Measurements from ENCODE around the gene COMMD3. TPM values are rescaled to one million over a fixed set of nuclear protein-coding genes. Genes with fewer than 3 reads are reported as not detected.
"Not testable (repeated sequence)": the region's sequence is repeated elsewhere in the genome, so short reads cannot be mapped to it uniquely, and the experiment has no call there.

Gene COMMD3
- total RNA-seq, 1 donor from 2014 or later = 46.8 TPM

- no peak for DNase-seq (ENCODE audit: low spot score)
Measured at GRCh38 chr10:22338185-22338900, 22.2 kb downstream of the COMMD3 start.

GRCh38 chr10:22338931-22339330, 22.7 kb downstream of the COMMD3 start:
- no peak for DNase-seq (ENCODE audit: low spot score)

GRCh38 chr10:22339761-22340328, 23.7 kb downstream of the COMMD3 start:
- no peak for DNase-seq (ENCODE audit: low spot score)

- peak; percentile 91 for DNase-seq (ENCODE audit: low spot score)
Measured at GRCh38 chr10:22340329-22341189, 24.4 kb downstream of the COMMD3 start.

- peak; percentile 90 for DNase-seq (ENCODE audit: low spot score)
Measured at GRCh38 chr10:22341190-22341925, 25.2 kb downstream of the COMMD3 start.

- DNase-seq (ENCODE audit: low spot score) = no peak
Measured at GRCh38 chr10:22341926-22342196, 25.7 kb downstream of the COMMD3 start.

- DNase-seq (ENCODE audit: low spot score) = no peak
Measured at GRCh38 chr10:22342421-22342820, 26.2 kb downstream of the COMMD3 start.

GRCh38 chr10:22343731-22344130, 27.5 kb downstream of the COMMD3 start:
- no peak for DNase-seq (ENCODE audit: low spot score)

GRCh38 chr10:22344249-22344648, 28.1 kb downstream of the COMMD3 start:
- DNase-seq (ENCODE audit: low spot score) = no peak

GRCh38 chr10:22344781-22345300, 28.7 kb downstream of the COMMD3 start:
- DNase-seq (ENCODE audit: low spot score) = no peak

- DNase-seq (ENCODE audit: low spot score) = peak; percentile 91
Measured at GRCh38 chr10:22345301-22346095, 29.3 kb downstream of the COMMD3 start, which contains the start of gene SPAG6. Gene SPAG6, plus strand, starts transcription at chr10:22345496. Its CDS starts 116 bp downstream, at chr10:22345612.

- no peak for DNase-seq (ENCODE audit: low spot score)
Measured at GRCh38 chr10:22346096-22346661, 30.0 kb downstream of the COMMD3 start.

GRCh38 chr10:22349755-22350154, 33.6 kb downstream of the COMMD3 start:
- no peak for DNase-seq (ENCODE audit: low spot score)

- DNase-seq (ENCODE audit: low spot score) = no peak
Measured at GRCh38 chr10:22351131-22351703, 35.0 kb downstream of the COMMD3 start.

- DNase-seq (ENCODE audit: low spot score) = no peak
Measured at GRCh38 chr10:22356324-22356873, 40.2 kb downstream of the COMMD3 start.

GRCh38 chr10:22357770-22358169, 41.6 kb downstream of the COMMD3 start:
- DNase-seq (ENCODE audit: low spot score) = not testable (repeated sequence)

GRCh38 chr10:22363305-22363704, 47.1 kb downstream of the COMMD3 start:
- no peak for DNase-seq (ENCODE audit: low spot score)

- DNase-seq (ENCODE audit: low spot score) = no peak
Measured at GRCh38 chr10:22364407-22365140, 48.4 kb downstream of the COMMD3 start.

- no peak for DNase-seq (ENCODE audit: low spot score)
Measured at GRCh38 chr10:22365233-22365632, 49.0 kb downstream of the COMMD3 start.
